B cell (primary cell): ENCODE measurements around the gene BRME1.

ENCODE experiments used
- EZH2 ChIP-seq: IDR thresholded peaks from 2 replicates; pipeline ENCODE4 v1.6.1; 2012; ENCODE audit warnings: borderline replicate concordance, low read depth, mild to moderate bottlenecking, moderate library complexity, low read length; ENCODE audit not compliant: insufficient read depth, poor library complexity, severe bottlenecking
- TF ChIP-seq, protein P1 (sequence below): fragments of 200-600 bp; IDR thresholded peaks from one replicate; pipeline ENCODE4 v1.8.0; 2022; ENCODE audit warnings: antibody characterized with exemption, mild to moderate bottlenecking

DNA sequence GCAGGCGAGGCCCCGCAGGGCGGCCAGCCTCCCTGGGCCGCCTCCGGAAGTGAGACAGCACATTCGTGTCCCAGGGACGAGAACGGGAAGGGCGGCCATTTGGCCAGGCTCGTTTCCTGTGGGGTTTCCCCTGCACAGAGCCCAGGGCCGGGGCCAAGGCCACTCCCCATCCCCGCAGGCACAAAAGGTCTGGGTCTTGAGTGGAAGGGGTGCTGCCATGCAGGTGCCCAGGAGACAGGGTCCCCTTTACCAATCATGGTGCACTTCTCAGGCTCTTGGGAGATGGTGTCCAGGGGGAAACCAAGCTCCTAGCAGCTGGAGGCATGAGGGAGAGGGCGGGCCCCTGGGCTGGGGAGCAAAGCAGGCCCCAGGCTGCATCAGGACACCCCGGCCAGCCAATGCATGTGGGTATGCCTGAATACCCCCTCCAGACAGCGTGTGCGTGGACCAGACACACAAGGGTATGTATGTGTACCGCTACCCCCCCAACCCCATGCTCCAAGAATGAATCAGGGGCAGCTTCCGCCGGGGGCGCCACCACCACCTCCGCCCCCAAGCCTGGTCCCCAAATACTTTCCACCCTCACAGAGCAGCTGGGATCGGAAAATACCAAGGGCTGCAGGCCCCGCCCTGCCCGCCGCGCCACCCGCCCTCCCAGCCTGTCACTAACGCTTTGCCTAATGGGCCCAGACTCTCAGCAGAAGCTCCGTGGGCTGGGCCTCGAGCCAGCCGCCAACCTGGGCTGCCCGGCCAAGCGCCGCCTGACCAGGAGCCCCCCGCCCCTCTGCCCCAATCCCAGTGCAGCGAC, 66.6 kb downstream of the BRME1 start:
- TF ChIP-seq, protein P1, sequence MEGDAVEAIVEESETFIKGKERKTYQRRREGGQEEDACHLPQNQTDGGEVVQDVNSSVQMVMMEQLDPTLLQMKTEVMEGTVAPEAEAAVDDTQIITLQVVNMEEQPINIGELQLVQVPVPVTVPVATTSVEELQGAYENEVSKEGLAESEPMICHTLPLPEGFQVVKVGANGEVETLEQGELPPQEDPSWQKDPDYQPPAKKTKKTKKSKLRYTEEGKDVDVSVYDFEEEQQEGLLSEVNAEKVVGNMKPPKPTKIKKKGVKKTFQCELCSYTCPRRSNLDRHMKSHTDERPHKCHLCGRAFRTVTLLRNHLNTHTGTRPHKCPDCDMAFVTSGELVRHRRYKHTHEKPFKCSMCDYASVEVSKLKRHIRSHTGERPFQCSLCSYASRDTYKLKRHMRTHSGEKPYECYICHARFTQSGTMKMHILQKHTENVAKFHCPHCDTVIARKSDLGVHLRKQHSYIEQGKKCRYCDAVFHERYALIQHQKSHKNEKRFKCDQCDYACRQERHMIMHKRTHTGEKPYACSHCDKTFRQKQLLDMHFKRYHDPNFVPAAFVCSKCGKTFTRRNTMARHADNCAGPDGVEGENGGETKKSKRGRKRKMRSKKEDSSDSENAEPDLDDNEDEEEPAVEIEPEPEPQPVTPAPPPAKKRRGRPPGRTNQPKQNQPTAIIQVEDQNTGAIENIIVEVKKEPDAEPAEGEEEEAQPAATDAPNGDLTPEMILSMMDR = no peak
- TF ChIP-seq EZH2 = no peak
